Endodermal cell (in vitro differentiated cells): ENCODE data around the gene PEX6. TPM values are rescaled to one million over a fixed set of nuclear protein-coding genes. Genes with fewer than 3 reads are reported as not detected.
A peak's percentile ranks its signal among the peaks of the same experiment; 100 is the strongest.

Experiments
- DNase-seq: peaks from one replicate; pipeline ENCODE4 v3.0.0-alpha.2; 2017
- H3K27ac ChIP-seq: 2 replicates; pipeline ENCODE4 v1.5.1; 2013; ENCODE audit warnings: mild to moderate bottlenecking, low read depth, low read length, moderate library complexity
- H3K27me3 ChIP-seq: 2 replicates; pipeline ENCODE4 v1.6.1; 2013; ENCODE audit warnings: mild to moderate bottlenecking, low read length, moderate library complexity; ENCODE audit not compliant: insufficient read depth, control insufficient read depth, poor library complexity, severe bottlenecking
- H3K36me3 ChIP-seq: 2 replicates; pipeline ENCODE4 v1.7.0; 2013; ENCODE audit warnings: mild to moderate bottlenecking, low read length, moderate library complexity; ENCODE audit not compliant: control insufficient read depth, insufficient read depth
- H3K4me1 ChIP-seq: one replicate; pipeline ENCODE4 v1.7.0; 2013; ENCODE audit warnings: low read length; ENCODE audit not compliant: control insufficient read depth, insufficient read depth
- H3K4me3 ChIP-seq: 2 replicates; pipeline ENCODE4 v1.5.1; 2013; ENCODE audit warnings: mild to moderate bottlenecking, low read length, moderate library complexity
- H3K9ac ChIP-seq: 2 replicates; pipeline ENCODE4 v1.6.1; 2013; ENCODE audit warnings: mild to moderate bottlenecking, low read length, moderate library complexity; ENCODE audit not compliant: poor library complexity, severe bottlenecking; ENCODE audit errors: extremely low read depth
- H3K9me3 ChIP-seq: 2 replicates; pipeline ENCODE4 v1.6.1; 2013; ENCODE audit warnings: mild to moderate bottlenecking, low read length, moderate library complexity; ENCODE audit not compliant: control insufficient read depth
- H3K27ac Mint-ChIP-seq: 2 replicates; pipeline ENCODE4 v1.8.0; 2020; ENCODE audit warnings: mixed read lengths
- H3K27me3 Mint-ChIP-seq: 2 replicates; pipeline ENCODE4 v1.8.0; 2021; ENCODE audit warnings: mild to moderate bottlenecking, mixed read lengths; ENCODE audit not compliant: insufficient read depth
- H3K36me3 Mint-ChIP-seq: 2 replicates; pipeline ENCODE4 v1.8.0; 2020; ENCODE audit warnings: low read depth, mixed read lengths
- H3K4me1 Mint-ChIP-seq: 2 replicates; pipeline ENCODE4 v1.8.0; 2020; ENCODE audit warnings: mixed read lengths
- H3K4me3 Mint-ChIP-seq: 2 replicates; pipeline ENCODE4 v1.8.0; 2020; ENCODE audit warnings: mild to moderate bottlenecking, moderate library complexity, mixed read lengths
- H3K9me3 Mint-ChIP-seq: 2 replicates; pipeline ENCODE4 v1.8.0; 2020; ENCODE audit warnings: mild to moderate bottlenecking, mixed read lengths
- WGBS, 2 experiments: methylation state at CpG; one replicate each; pipeline versions ENCODE4 v1.1.5 to v1.1.7; 2013; ENCODE audit warnings: missing lambda C conversion rate in 2 of 2, mixed read lengths in 1 of 2; ENCODE audit not compliant: insufficient coverage in 1 of 2, insufficient read length in 1 of 2; 5-methylcytosine and 5-hydroxymethylcytosine counted together
- total RNA-seq, 2 donors: library from RNA; stranded (reverse); fragmentation: NEBNext Ultra II Directional in 1 of 2; extraction: Animal tissue kit (Norgen Biotek cat#: 25700) in 1 of 2; gene quantifications; 2 replicates in 1 of 2; 3 replicates in 1 of 2; pipeline ENCODE4 v1.2.1, GENCODE V29; 2021
- TF ChIP-seq, protein P1 (sequence below): fragments of 200-600 bp; sonication (generic); conservative IDR thresholded peaks from 2 replicates; pipeline ENCODE4 v1.5.0; 2021; ENCODE audit warnings: antibody characterized with exemption, mild to moderate bottlenecking

The PEX6 gene
- total RNA-seq, 2 donors from 2014 or later = 17.2 to 21.4 TPM

DNA sequence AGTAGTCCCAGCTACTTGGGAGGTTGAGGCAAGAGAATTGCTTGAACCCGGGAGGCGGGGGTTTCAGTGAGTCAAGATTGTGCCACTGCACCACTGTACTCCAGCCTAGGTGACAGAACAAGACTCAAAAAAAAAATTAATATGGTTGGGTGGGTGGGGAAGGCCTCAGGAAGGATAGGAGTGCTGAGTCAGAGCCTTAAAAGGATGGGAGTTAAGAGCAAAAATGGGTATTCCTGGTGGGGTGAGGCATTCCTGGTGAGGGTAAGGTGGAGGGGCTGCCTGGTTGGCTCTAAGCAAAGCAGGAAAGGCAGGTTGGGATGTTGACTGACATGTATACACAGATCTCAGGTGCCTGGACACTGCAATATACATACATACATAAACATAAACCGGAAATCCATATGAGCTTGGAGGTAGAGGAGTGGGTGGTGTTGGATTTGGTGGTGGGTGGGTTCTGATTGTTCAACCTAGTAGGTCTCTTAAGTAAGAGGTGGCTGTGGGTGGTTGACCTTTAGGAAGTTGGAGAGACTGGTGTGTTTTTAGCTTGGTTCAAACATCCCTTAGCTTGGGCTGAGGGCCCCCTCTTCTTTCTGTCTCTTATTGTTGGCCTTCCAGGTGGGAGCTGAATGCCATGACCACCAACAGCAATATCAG is 41.2 kb upstream of the PEX6 start:
- no peaks in the 10 kb centered on the region for H3K9me3 Mint-ChIP-seq
- DNase-seq = no peak
- H3K27ac ChIP-seq = no peak overlapping the region
- H3K9me3 ChIP-seq = no peaks in the 10 kb centered on the region
- peaks cover 18% of the 10 kb centered on the region for H3K4me1 Mint-ChIP-seq
- H3K27me3 ChIP-seq = no peaks in the 10 kb centered on the region
- WGBS, 2 experiments = 85 to 97% methylated on average over 2 to 3 of the region's 3 CpGs
- peaks cover 8% of the 10 kb centered on the region for H3K4me1 ChIP-seq
- H3K4me3 ChIP-seq = no peak overlapping the region
- TF ChIP-seq, protein P1, sequence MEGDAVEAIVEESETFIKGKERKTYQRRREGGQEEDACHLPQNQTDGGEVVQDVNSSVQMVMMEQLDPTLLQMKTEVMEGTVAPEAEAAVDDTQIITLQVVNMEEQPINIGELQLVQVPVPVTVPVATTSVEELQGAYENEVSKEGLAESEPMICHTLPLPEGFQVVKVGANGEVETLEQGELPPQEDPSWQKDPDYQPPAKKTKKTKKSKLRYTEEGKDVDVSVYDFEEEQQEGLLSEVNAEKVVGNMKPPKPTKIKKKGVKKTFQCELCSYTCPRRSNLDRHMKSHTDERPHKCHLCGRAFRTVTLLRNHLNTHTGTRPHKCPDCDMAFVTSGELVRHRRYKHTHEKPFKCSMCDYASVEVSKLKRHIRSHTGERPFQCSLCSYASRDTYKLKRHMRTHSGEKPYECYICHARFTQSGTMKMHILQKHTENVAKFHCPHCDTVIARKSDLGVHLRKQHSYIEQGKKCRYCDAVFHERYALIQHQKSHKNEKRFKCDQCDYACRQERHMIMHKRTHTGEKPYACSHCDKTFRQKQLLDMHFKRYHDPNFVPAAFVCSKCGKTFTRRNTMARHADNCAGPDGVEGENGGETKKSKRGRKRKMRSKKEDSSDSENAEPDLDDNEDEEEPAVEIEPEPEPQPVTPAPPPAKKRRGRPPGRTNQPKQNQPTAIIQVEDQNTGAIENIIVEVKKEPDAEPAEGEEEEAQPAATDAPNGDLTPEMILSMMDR = no peak
- peaks cover 39% of the 10 kb centered on the region for H3K36me3 Mint-ChIP-seq
- H3K4me3 Mint-ChIP-seq = peak overlapping the region; percentile 98
- no peak overlapping the region for H3K9ac ChIP-seq
- H3K27me3 Mint-ChIP-seq = no peaks in the 10 kb centered on the region
- peaks cover 59% of the 10 kb centered on the region for H3K36me3 ChIP-seq
- H3K27ac Mint-ChIP-seq = peak overlapping the region; percentile 95

DNA sequence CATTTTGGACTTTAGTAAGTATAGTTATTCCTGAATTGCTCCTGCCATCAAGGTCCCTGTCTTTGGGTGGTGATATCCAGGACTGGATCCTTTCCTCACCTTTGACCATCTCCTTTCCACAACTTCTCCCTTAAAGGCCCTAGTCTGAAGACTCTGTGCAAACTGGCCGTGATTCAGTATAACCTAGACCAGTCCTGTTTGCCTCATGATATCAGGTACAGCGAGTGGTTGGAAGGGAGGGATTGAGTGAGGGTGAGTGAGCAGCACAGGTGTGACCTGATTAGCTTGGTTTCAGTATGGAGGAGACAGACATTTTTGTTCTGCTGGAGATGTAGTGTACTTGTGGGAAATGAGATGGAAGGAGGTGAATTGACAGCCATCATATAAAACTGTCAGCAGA is 40.2 kb upstream of the PEX6 start:
- Mint-ChIP-seq H3K4me1 (peaks cover 25% of the 10 kb centered on the region), H3K27ac (no peak overlapping the region), H3K9me3 (no peaks in the 10 kb centered on the region), H3K4me3 (no peak overlapping the region), H3K36me3 (peaks cover 28% of the 10 kb centered on the region), H3K27me3 (peaks cover 1% of the 10 kb centered on the region)
- H3K9ac ChIP-seq = no peak overlapping the region
- no peak for DNase-seq
- no peaks in the 10 kb centered on the region for H3K27me3 ChIP-seq
- TF ChIP-seq, protein P1 = no peak
- peaks cover 8% of the 10 kb centered on the region for H3K4me1 ChIP-seq
- no peak overlapping the region for H3K4me3 ChIP-seq
- H3K27ac ChIP-seq = no peak overlapping the region
- WGBS, 2 experiments = 90 to 94% methylated on average over 2 of the region's 2 CpGs
- H3K36me3 ChIP-seq = peaks cover 49% of the 10 kb centered on the region
- H3K9me3 ChIP-seq = no peaks in the 10 kb centered on the region

DNA sequence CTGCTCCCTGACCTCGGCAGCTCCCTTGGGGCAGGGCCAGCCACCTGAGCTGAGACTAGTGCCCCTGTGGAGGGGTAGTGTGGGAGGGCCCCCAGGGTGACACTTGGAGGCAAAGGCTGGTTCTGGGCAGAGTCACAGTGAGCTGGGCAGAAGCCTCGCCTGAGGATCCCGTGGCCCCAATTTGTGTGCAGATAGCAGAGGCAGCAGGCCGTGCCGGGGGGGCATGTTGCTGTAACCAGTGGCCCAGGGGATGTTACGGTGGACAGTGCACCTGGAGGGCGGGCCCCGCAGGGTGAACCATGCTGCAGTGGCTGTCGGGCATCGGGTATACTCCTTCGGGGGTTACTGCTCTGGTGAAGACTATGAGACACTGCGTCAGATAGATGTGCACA is 38.0 kb upstream of the PEX6 start:
- TF ChIP-seq, protein P1 = no peak
- peak overlapping the region; percentile 73 for H3K27ac Mint-ChIP-seq
- no peaks in the 10 kb centered on the region for H3K9me3 ChIP-seq
- no peaks in the 10 kb centered on the region for H3K9me3 Mint-ChIP-seq
- H3K36me3 Mint-ChIP-seq = peaks cover 34% of the 10 kb centered on the region
- H3K27me3 Mint-ChIP-seq = peaks cover 1% of the 10 kb centered on the region
- H3K4me3 ChIP-seq = no peak overlapping the region
- no peak overlapping the region for H3K4me3 Mint-ChIP-seq
- no peaks in the 10 kb centered on the region for H3K27me3 ChIP-seq
- no peak for DNase-seq
- H3K36me3 ChIP-seq = peaks cover 45% of the 10 kb centered on the region
- WGBS, 2 experiments = 94 to 95% methylated on average over 6 to 12 of the region's 12 CpGs
- H3K4me1 Mint-ChIP-seq = peaks cover 37% of the 10 kb centered on the region
- H3K9ac ChIP-seq = no peak overlapping the region
- H3K4me1 ChIP-seq = peaks cover 14% of the 10 kb centered on the region
- no peak overlapping the region for H3K27ac ChIP-seq
